ENCODE results near the gene TMA7.
A peak's percentile ranks its signal among the peaks of the same experiment; 100 is the strongest.
"Not testable (repeated sequence)": the region's sequence is repeated elsewhere in the genome, so short reads cannot be mapped to it uniquely, and the experiment has no call there.

The TMA7 gene

GRCh38 chr3:48398701-48399386 lies 41.2 kb upstream of the TMA7 start:
- H3K27me3 ChIP-seq (ENCODE audit: control insufficient read depth, insufficient read depth, low read length), result no peaks in the 10 kb centered on the region
- TF ChIP-seq, protein P1, sequence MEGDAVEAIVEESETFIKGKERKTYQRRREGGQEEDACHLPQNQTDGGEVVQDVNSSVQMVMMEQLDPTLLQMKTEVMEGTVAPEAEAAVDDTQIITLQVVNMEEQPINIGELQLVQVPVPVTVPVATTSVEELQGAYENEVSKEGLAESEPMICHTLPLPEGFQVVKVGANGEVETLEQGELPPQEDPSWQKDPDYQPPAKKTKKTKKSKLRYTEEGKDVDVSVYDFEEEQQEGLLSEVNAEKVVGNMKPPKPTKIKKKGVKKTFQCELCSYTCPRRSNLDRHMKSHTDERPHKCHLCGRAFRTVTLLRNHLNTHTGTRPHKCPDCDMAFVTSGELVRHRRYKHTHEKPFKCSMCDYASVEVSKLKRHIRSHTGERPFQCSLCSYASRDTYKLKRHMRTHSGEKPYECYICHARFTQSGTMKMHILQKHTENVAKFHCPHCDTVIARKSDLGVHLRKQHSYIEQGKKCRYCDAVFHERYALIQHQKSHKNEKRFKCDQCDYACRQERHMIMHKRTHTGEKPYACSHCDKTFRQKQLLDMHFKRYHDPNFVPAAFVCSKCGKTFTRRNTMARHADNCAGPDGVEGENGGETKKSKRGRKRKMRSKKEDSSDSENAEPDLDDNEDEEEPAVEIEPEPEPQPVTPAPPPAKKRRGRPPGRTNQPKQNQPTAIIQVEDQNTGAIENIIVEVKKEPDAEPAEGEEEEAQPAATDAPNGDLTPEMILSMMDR (IDR thresholded peaks at IDR 0.05), result no peak
- no peaks in the 10 kb centered on the region for H3K79me2 ChIP-seq
- H3K4me2 ChIP-seq (ENCODE audit: low read length), result no peak overlapping the region
- no peaks in the 10 kb centered on the region for H3K4me1 ChIP-seq
- no peak overlapping the region for H3K9ac ChIP-seq
- no peaks in the 10 kb centered on the region for H3K9me3 ChIP-seq (ENCODE audit: control insufficient read depth, low read length)
- no peaks in the 10 kb centered on the region for H3K36me3 ChIP-seq (ENCODE audit: control insufficient read depth, insufficient read depth, low read length)
- H3K27ac ChIP-seq, result no peak overlapping the region
- no peak overlapping the region for H3K4me3 ChIP-seq (ENCODE audit: low read depth, low read length)
- no peak overlapping the region for H2AFZ ChIP-seq

GRCh38 chr3:48399387-48400172 lies 40.5 kb upstream of the TMA7 start:
- H3K4me1 ChIP-seq, result no peaks in the 10 kb centered on the region
- H3K79me2 ChIP-seq, result no peaks in the 10 kb centered on the region
- no peak overlapping the region for H3K4me2 ChIP-seq (ENCODE audit: low read length)
- H3K4me3 ChIP-seq (ENCODE audit: low read depth, low read length), result no peak overlapping the region
- TF ChIP-seq, protein P1 (IDR thresholded peaks at IDR 0.05), result no peak
- H3K36me3 ChIP-seq (ENCODE audit: control insufficient read depth, insufficient read depth, low read length), result no peaks in the 10 kb centered on the region
- H3K27me3 ChIP-seq (ENCODE audit: control insufficient read depth, insufficient read depth, low read length), result no peaks in the 10 kb centered on the region
- no peaks in the 10 kb centered on the region for H3K9me3 ChIP-seq (ENCODE audit: control insufficient read depth, low read length)
- H2AFZ ChIP-seq, result no peak overlapping the region
- H3K9ac ChIP-seq, result no peak overlapping the region
- no peak overlapping the region for H3K27ac ChIP-seq

GRCh38 chr3:48400824-48401433 lies 39.1 kb upstream of the TMA7 start:
- Histone ChIP-seq H3K4me3 (ENCODE audit: low read depth, low read length) (no peak overlapping the region), H3K27me3 (ENCODE audit: control insufficient read depth, insufficient read depth, low read length) (no peaks in the 10 kb centered on the region), H3K79me2 (no peaks in the 10 kb centered on the region), H2AFZ (no peak overlapping the region), H3K9ac (no peak overlapping the region), H3K9me3 (ENCODE audit: control insufficient read depth, low read length) (no peaks in the 10 kb centered on the region), H3K27ac (no peak overlapping the region), H3K4me1 (no peaks in the 10 kb centered on the region), H3K4me2 (ENCODE audit: low read length) (no peak overlapping the region), H3K36me3 (ENCODE audit: control insufficient read depth, insufficient read depth, low read length) (no peaks in the 10 kb centered on the region)
- TF ChIP-seq, protein P1 (IDR thresholded peaks at IDR 0.05), result peak; percentile 81

DNA sequence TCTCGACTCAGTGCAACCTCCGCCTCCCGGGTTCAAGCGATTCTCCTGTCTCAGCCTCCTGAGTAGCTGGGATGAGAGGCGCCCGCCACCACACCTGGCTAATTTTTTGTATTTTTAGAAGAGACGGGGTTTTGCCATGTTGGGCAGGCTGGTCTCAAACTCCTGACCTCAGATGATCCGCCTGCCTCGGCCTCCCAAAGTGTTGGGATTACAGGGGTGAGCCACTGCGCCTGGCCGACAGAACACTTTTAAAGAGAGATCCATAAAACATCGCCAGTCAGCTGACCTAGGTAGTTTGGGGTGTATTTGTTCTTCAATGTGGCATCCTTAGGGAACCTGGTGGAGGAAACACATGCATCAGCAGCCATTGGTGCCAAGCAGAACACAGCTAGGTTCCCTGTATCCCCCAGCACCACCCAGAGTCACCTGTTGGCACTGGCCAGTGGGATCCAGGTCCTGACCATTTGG lies 38.6 kb upstream of the TMA7 start:
- H3K27ac ChIP-seq; H3K4me2 ChIP-seq (ENCODE audit: low read length); H3K79me2 ChIP-seq; H3K9me3 ChIP-seq (ENCODE audit: control insufficient read depth, low read length); H2AFZ ChIP-seq; H3K27me3 ChIP-seq (ENCODE audit: control insufficient read depth, insufficient read depth, low read length); H3K36me3 ChIP-seq (ENCODE audit: control insufficient read depth, insufficient read depth, low read length); H3K4me3 ChIP-seq (ENCODE audit: low read depth, low read length); H3K4me1 ChIP-seq; H3K9ac ChIP-seq: not testable (repeated sequence)

GRCh38 chr3:48402281-48402732 lies 37.8 kb upstream of the TMA7 start:
- Histone ChIP-seq H3K9ac (no peak overlapping the region), H3K27ac (no peak overlapping the region), H3K36me3 (ENCODE audit: control insufficient read depth, insufficient read depth, low read length) (no peaks in the 10 kb centered on the region), H3K4me2 (ENCODE audit: low read length) (no peak overlapping the region), H2AFZ (no peak overlapping the region), H3K4me3 (ENCODE audit: low read depth, low read length) (no peak overlapping the region), H3K79me2 (no peaks in the 10 kb centered on the region), H3K4me1 (no peaks in the 10 kb centered on the region), H3K27me3 (ENCODE audit: control insufficient read depth, insufficient read depth, low read length) (no peaks in the 10 kb centered on the region), H3K9me3 (ENCODE audit: control insufficient read depth, low read length) (no peaks in the 10 kb centered on the region)
- TF ChIP-seq, protein P1 (IDR thresholded peaks at IDR 0.05), result no peak

All from parathyroid adenoma (tissue), 2 donors.